Kidney (tissue), 14 donors: ENCODE data around the gene ZSWIM4. TPM values are rescaled to one million over a fixed set of nuclear protein-coding genes. Genes with fewer than 3 reads are reported as not detected.

Source experiments
- DNase-seq, 5 donors: peaks; one replicate each; pipeline ENCODE4 v3.0.0-alpha.2; 2013 to 2020
- FAIRE-seq: peaks from 2 replicates; lab custom pipeline; 2012; peaks lifted over from hg19 to GRCh38; lab: Jason Lieb, UNC
- H3K27ac ChIP-seq, 2 donors: one replicate each; pipeline ENCODE4 v1.7.0; 2013; ENCODE audit warnings: low read depth in 2 of 2, low read length in 2 of 2, inconsistent platforms in 1 of 2
- H3K27me3 ChIP-seq: one replicate; pipeline ENCODE4 v1.7.1; 2013; ENCODE audit warnings: low read length, inconsistent platforms; ENCODE audit not compliant: control insufficient read depth, insufficient read depth
- H3K36me3 ChIP-seq, 3 donors: one replicate each; pipeline versions ENCODE4 v1.7.0 to v1.7.1; 2013; ENCODE audit warnings: low read length in 3 of 3, control low read depth in 1 of 3, inconsistent platforms in 1 of 3; ENCODE audit not compliant: insufficient read depth in 3 of 3, control insufficient read depth in 2 of 3
- H3K4me1 ChIP-seq, 3 donors: one replicate each; pipeline versions ENCODE4 v1.7.0 to v1.7.1; 2013; ENCODE audit warnings: low read length in 3 of 3, inconsistent platforms in 1 of 3, low read depth in 1 of 3; ENCODE audit not compliant: control insufficient read depth in 2 of 3, insufficient read depth in 2 of 3
- H3K4me3 ChIP-seq, 3 donors: one replicate each; pipeline versions ENCODE4 v1.7.0 to v1.8.1; 2013; ENCODE audit warnings: low read length in 3 of 3, control low read depth in 1 of 3, inconsistent platforms in 1 of 3
- H3K9ac ChIP-seq, 3 donors: one replicate each; pipeline versions ENCODE4 v1.7.0 to v1.7.1; 2013; ENCODE audit warnings: low read length in 3 of 3, control low read depth in 1 of 3, inconsistent platforms in 1 of 3
- H3K9me3 ChIP-seq, 3 donors: one replicate each; pipeline versions ENCODE4 v1.7.0 to v1.7.1; 2013; ENCODE audit warnings: low read length in 3 of 3, control low read depth in 1 of 3, inconsistent platforms in 1 of 3; ENCODE audit not compliant: control insufficient read depth in 2 of 3, insufficient read depth in 1 of 3
- intact Hi-C: fragments of 100-400 bp; cut with DNase I; formaldehyde crosslinking; loops from one replicate; pipeline ENCODE4 v1.11.1; 2022
- polyA plus RNA-seq: library from polyadenylated mRNA; stranded (reverse); fragments of 350-450 nt; fragmentation: Illumina TruSeq; extraction: RNeasy Lipid Tissue Mini Kit (QIAGEN cat#74804); gene quantifications from one replicate; pipeline ENCODE4 v1.2.3, GENCODE V29; 2014; ENCODE audit warnings: low read depth, low replicate concordance; ENCODE audit not compliant: insufficient read depth
- total RNA-seq: library from RNA; stranded (reverse); fragmentation: NEBNext Ultra II Directional; extraction: Animal tissue kit (Norgen Biotek cat#: 25700); gene quantifications from one replicate; pipeline ENCODE4 v1.2.1, GENCODE V29; 2021
- TF ChIP-seq, protein P1 (sequence below): IDR thresholded peaks from 3 replicates; pipeline ENCODE4 v1.5.1; 2012; ENCODE audit warnings: mild to moderate bottlenecking, moderate library complexity, borderline replicate concordance; ENCODE audit not compliant: insufficient read depth; ENCODE audit errors: extremely low read depth
- donor health status: control.
- donor health status: control.
- donor health status: control.
- donor health status: control.
- donor health status: control.
- donor health status: DM: yes; HTN: yes; CAD: no.
- donor health status: Normal renal cell carcinoma (clear cell type).

The ZSWIM4 gene
- total and polyA plus RNA-seq, 2 donors from 2014 or later = 1.4 to 13.7 TPM

DNA sequence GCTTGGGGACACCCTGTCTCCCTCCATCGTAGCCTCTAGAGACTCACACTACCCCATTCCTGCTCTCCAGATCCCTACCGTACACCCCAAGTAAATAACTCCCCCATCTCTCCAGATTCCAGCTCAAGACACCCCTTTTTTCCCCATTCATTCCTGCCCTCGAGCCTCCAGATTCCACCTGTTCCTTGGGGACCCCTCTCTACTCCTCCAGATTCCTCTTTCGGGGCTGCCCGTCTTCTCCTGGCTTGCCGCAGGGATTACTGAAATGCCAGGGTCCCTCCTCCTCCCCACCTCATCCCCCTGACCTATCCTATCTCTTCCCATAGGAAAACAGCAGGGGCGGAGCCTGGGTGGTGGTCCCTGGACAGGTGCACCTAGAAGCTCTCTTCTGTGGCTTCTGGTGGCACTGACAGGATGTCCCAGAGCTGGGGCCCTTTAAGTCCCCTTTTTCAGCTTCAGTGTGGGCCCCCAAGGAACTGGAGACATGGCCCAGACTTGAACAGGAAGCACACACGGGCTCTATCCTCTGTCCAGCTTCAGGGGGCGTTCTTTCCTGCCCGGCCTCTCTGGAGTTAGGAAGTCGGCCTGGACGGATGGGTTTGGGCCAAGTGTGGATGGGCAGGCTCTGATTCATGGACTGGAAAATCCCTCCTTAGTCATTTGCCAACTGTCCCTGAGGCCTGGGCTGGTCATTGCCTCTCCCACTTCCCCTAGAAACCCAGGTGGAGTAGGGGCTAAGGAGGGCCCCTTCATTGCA, 1.2 kb downstream of the ZSWIM4 start:
- TF ChIP-seq, protein P1, sequence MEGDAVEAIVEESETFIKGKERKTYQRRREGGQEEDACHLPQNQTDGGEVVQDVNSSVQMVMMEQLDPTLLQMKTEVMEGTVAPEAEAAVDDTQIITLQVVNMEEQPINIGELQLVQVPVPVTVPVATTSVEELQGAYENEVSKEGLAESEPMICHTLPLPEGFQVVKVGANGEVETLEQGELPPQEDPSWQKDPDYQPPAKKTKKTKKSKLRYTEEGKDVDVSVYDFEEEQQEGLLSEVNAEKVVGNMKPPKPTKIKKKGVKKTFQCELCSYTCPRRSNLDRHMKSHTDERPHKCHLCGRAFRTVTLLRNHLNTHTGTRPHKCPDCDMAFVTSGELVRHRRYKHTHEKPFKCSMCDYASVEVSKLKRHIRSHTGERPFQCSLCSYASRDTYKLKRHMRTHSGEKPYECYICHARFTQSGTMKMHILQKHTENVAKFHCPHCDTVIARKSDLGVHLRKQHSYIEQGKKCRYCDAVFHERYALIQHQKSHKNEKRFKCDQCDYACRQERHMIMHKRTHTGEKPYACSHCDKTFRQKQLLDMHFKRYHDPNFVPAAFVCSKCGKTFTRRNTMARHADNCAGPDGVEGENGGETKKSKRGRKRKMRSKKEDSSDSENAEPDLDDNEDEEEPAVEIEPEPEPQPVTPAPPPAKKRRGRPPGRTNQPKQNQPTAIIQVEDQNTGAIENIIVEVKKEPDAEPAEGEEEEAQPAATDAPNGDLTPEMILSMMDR = no peak
- no peaks in the 10 kb centered on the region for H3K36me3 ChIP-seq
- FAIRE-seq = no peak
- H3K27me3 ChIP-seq = no peaks in the 10 kb centered on the region
- H3K27ac ChIP-seq = peak overlapping the region; percentile 59 to 67
- peak overlapping the region; percentile 25 to 82 (median 78) for H3K9ac ChIP-seq
- peak in 4 of 5 donors; percentile 19 to 92 (median 56) for DNase-seq
- peaks cover 0 to 16% (median 13%) of the 10 kb centered on the region in 3 donors for H3K4me1 ChIP-seq
- peak overlapping the region; percentile 41 to 71 (median 65) for H3K4me3 ChIP-seq
- no peaks in the 10 kb centered on the region for H3K9me3 ChIP-seq
- intact Hi-C loops = no loop called here

DNA sequence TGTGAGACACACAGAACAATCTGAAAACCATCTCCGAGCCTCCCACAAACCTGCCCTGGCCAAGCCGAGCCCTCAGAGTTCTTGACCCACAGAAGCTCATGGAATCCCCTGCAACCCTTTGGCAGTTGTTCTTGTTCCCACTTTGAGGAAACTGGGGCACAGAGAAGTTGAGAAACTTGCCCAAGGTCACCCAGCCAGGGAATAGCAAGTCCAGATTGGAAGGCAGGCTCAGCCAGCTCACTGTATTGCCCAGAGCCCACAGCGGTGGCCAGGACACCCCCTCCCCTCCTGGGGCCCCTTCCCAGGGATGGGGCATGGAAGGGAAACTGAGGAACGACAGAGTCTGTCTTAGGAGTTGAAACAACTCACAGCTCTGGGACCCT, 1.8 kb downstream of the ZSWIM4 start:
- H3K27ac ChIP-seq = peak overlapping the region; percentile 53 to 59

DNA sequence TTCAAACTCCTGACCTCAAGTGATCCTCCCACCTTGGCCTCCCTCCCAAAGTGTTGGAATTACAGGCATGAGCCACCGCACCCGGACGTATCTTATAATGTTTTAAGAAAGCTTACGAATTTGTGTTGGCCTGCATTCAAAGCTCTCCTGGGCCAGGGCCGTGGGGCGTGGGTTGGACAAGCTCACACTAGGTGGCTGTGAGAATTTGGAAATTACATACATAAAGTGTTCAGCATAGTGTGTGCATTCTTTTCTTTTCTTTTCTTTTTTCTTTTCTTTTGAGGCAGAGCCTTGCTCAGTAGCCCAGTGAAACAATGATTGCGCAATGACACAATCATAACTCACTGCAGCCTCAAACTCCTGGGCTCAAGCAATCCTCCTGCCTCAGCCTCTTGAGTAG, 2.6 kb downstream of the ZSWIM4 start:
- DNase-seq (no peak), FAIRE-seq (no peak)
- H3K9me3 ChIP-seq = no peaks in the 10 kb centered on the region
- no peaks in the 10 kb centered on the region for H3K27me3 ChIP-seq
- TF ChIP-seq, protein P1 = no peak
- peaks cover 0 to 16% (median 13%) of the 10 kb centered on the region in 3 donors for H3K4me1 ChIP-seq
- intact Hi-C loops = no loop called here
- no peaks in the 10 kb centered on the region for H3K36me3 ChIP-seq
- no peak overlapping the region for H3K4me3 ChIP-seq
- H3K27ac ChIP-seq = no peak overlapping the region
- H3K9ac ChIP-seq = no peak overlapping the region

More for the DNA sequence above, 1.8 kb downstream of the ZSWIM4 start:
- intact Hi-C loops = no loop called here
- H3K27me3 ChIP-seq = no peaks in the 10 kb centered on the region
- FAIRE-seq (no peak), DNase-seq (no peak)
- no peaks in the 10 kb centered on the region for H3K9me3 ChIP-seq
- TF ChIP-seq, protein P1 = no peak
- H3K36me3 ChIP-seq = no peaks in the 10 kb centered on the region
- H3K9ac ChIP-seq = peak overlapping the region in 2 of 3 donors; percentile 22 to 40
- H3K4me1 ChIP-seq = peaks cover 0 to 16% (median 13%) of the 10 kb centered on the region in 3 donors
- H3K4me3 ChIP-seq = peak overlapping the region in 1 of 3 donors; percentile 71
